ENCODE data around the gene SFR1. TPM values are rescaled to one million over a fixed set of nuclear protein-coding genes. Genes with fewer than 3 reads are reported as not detected.

SFR1 gene, protein sequence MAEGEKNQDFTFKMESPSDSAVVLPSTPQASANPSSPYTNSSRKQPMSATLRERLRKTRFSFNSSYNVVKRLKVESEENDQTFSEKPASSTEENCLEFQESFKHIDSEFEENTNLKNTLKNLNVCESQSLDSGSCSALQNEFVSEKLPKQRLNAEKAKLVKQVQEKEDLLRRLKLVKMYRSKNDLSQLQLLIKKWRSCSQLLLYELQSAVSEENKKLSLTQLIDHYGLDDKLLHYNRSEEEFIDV
- 5.7 and 8.2 TPM in 2 replicates for total RNA-seq (2014; rRNA removed; shearing (Covaris generic))

DNA sequence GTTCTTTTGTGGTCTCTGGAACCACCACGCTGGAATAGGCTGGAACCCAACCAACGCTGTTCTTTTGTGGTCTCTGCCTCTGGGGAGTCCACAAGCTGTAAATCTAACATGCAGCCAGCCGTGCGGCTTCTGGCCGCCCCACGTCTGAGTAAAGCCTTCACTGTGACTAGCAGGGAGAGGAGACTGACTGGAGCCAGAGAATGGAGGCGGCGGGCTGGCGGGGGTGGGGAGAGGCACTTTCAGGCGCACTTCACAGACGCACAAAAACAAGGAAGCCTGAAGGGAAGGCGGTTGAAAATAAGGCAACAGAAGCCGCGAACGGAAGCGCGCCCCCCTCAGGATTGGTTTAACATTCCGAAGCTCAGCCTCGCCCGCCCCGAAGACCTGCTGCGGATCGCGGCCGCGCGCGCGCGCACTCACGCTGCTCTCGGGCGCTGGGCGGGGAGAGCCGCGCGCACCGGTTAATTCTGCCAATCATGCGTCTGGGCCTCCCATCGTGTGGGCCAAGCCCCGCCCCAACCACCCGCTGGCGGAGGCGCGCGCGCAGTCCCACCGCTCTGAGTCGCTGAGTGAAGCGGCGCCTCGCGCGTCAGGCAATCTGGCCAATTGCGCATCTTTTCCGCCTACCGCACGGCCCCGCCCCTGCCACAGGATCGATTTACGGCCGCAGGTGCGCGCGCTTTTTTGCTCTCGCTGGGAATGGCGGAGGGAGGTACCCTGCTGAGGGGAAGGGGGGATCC, at the start of gene SFR1:
Gene SFR1 (plus strand): TSS at position 687 of the 740 bp plus-strand sequence. CDS start 13 bp downstream, at position 700.

DNA sequence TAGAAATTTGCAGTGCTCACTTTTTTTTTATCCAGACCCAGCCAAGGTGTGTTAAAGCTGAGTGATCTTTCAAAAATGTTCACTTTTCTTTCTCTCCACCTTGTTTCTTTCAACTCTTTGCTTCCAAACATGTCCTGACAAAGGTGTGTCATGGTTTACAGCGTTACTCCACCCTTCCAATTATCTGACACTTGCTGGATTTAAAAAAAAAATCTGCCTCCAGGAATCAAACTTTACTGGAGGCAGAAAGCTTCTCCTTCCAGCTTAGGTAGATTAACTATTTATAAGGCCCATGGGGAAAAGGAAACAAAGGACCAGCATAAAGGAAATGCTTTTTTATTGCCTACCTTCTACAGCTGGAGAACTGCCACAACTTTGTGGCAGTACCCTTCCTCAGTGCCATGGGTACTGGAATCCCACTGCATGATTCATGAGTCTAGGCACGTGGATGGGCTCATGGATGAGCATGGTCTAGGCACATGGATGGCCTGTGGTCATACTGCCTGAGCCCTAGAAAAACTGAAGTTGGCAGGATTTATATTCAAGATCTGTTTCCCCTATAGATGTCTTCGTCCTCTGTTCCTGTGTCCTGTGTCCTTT, 36.1 kb upstream of the SFR1 start, which contains the start of gene COL17A1:
Gene COL17A1 (minus strand): TSS at position 80 of the 600 bp plus-strand sequence. CDS start 5,207 bp downstream, outside the sequence.

Other genes with a start within 250 kb of the SFR1 start
- 41.6 and 52.5 TPM in 2 replicates for gene STN1, start 204.0 kb upstream of the SFR1 start, total RNA-seq (2014; rRNA removed; shearing (Covaris generic))
- 37.5 and 47.3 TPM in 2 replicates for gene SLK, start 155.0 kb upstream of the SFR1 start, total RNA-seq (2014; rRNA removed; shearing (Covaris generic))
- 0.57 and 3.7 TPM in 2 replicates for gene COL17A1, start 36.3 kb upstream of the SFR1 start, total RNA-seq (2014; rRNA removed; shearing (Covaris generic))
- 0.19 and 0.37 TPM in 2 replicates for gene CFAP43, start 110.2 kb downstream of the SFR1 start, total RNA-seq (2014; rRNA removed; shearing (Covaris generic))
- gene GSTO1, start 132.7 kb downstream of the SFR1 start, total RNA-seq (2014; rRNA removed; shearing (Covaris generic)) = 117 and 139 TPM in 2 replicates
- 0.29 and 1.4 TPM in 2 replicates for gene GSTO2, start 147.0 kb downstream of the SFR1 start, total RNA-seq (2014; rRNA removed; shearing (Covaris generic))
- gene ITPRIP, start 216.3 kb downstream of the SFR1 start, total RNA-seq (2014; rRNA removed; shearing (Covaris generic)) = 15.0 and 22.5 TPM in 2 replicates
- 0.41 and 0.74 TPM in 2 replicates for gene CFAP58, start 231.7 kb downstream of the SFR1 start, total RNA-seq (2014; rRNA removed; shearing (Covaris generic))